ENCODE measurements around the gene ISG15. TPM values are rescaled to one million over a fixed set of nuclear protein-coding genes. Genes with fewer than 3 reads are reported as not detected.
A peak's percentile ranks its signal among the peaks of the same experiment; 100 is the strongest.

The ISG15 gene
- total and polyA plus RNA-seq, 7 donors, result 49.4 to 357 (median 78.7) TPM

GRCh38 chr1:1031659-1032235, 18.4 kb downstream of the ISG15 start:
- no peaks in the 10 kb centered on the region for H3K36me3 ChIP-seq
- no peaks in the 10 kb centered on the region for H3K9me3 ChIP-seq
- peaks cover 0 to 24% (median 21%) of the 10 kb centered on the region in 4 donors for H3K4me1 ChIP-seq
- TF ChIP-seq POLR2AphosphoS5 (IDR thresholded peaks at IDR 0.05), result no peak
- TF ChIP-seq EP300 (IDR thresholded peaks at IDR 0.05), result no peak
- TF ChIP-seq POLR2A (IDR thresholded peaks at IDR 0.05), result no peak
- no peak for TF ChIP-seq CTCF (IDR thresholded peaks at IDR 0.05)
- H3K4me3 ChIP-seq, result no peak overlapping the region
- no peak overlapping the region for H3K27ac ChIP-seq
- 81 to 88% methylated on average over 11 of the region's 11 CpGs for WGBS, 2 donors
- H3K27me3 ChIP-seq, result peaks cover 25 to 51% (median 28%) of the 10 kb centered on the region in 3 donors
- intact Hi-C loops (cut with DNase I), result loop anchor here (2.0 kb wide), 1 partner anchor 27 kb away; no protein-coding TSS in a partner anchor
- no peak for DNase-seq

GRCh38 chr1:1032424-1032823, 19.1 kb downstream of the ISG15 start:
- Histone ChIP-seq H3K4me3 (peak overlapping the region in 2 of 4 donors; percentile 54 to 55), H3K36me3 (no peaks in the 10 kb centered on the region), H3K9me3 (no peaks in the 10 kb centered on the region), H3K27ac (no peak overlapping the region), H3K27me3 (peaks cover 25 to 56% (median 28%) of the 10 kb centered on the region in 3 donors), H3K4me1 (peaks cover 0 to 24% (median 21%) of the 10 kb centered on the region in 4 donors)
- TF ChIP-seq EP300 (IDR thresholded peaks at IDR 0.05) (no peak), POLR2AphosphoS5 (IDR thresholded peaks at IDR 0.05) (no peak), CTCF (IDR thresholded peaks at IDR 0.05) (no peak), POLR2A (IDR thresholded peaks at IDR 0.05) (no peak)
- WGBS, 2 donors, result 10 to 33% methylated on average over 16 of the region's 16 CpGs
- intact Hi-C loops (cut with DNase I), result loop anchor here (2.0 kb wide), 1 partner anchor 26 kb away; no protein-coding TSS in a partner anchor
- DNase-seq, result no peak

GRCh38 chr1:1033009-1033587, 19.8 kb downstream of the ISG15 start:
- DNase-seq, result peak; percentile 88
- H3K4me1 ChIP-seq, result peaks cover 0 to 24% (median 21%) of the 10 kb centered on the region in 4 donors
- H3K27me3 ChIP-seq, result peaks cover 25 to 56% (median 28%) of the 10 kb centered on the region in 3 donors
- H3K9me3 ChIP-seq, result no peaks in the 10 kb centered on the region
- H3K36me3 ChIP-seq, result no peaks in the 10 kb centered on the region
- peak overlapping the region in 3 of 4 donors; percentile 35 to 55 (median 54) for H3K4me3 ChIP-seq
- TF ChIP-seq CTCF (IDR thresholded peaks at IDR 0.05) (peak in 3 of 4 experiments; percentile 51 to 72 (median 53)), EP300 (IDR thresholded peaks at IDR 0.05) (no peak), POLR2A (IDR thresholded peaks at IDR 0.05) (no peak), POLR2AphosphoS5 (IDR thresholded peaks at IDR 0.05) (peak in 1 of 4 donors; percentile 20)
- intact Hi-C loops (cut with DNase I), result loop anchor here (1.0 to 2.0 kb wide), 2 partner anchors 26 to 31 kb away; no protein-coding TSS in a partner anchor
- 3 to 4% methylated on average over 73 of the region's 73 CpGs for WGBS, 2 donors
- no peak overlapping the region for H3K27ac ChIP-seq

GRCh38 chr1:1033731-1034438, 20.6 kb downstream of the ISG15 start:
- no peak for DNase-seq
- no peak for TF ChIP-seq POLR2A (IDR thresholded peaks at IDR 0.05)
- no peak for TF ChIP-seq POLR2AphosphoS5 (IDR thresholded peaks at IDR 0.05)
- TF ChIP-seq EP300 (IDR thresholded peaks at IDR 0.05), result no peak
- no peak for TF ChIP-seq CTCF (IDR thresholded peaks at IDR 0.05)
- Histone ChIP-seq H3K27ac (no peak overlapping the region), H3K36me3 (no peaks in the 10 kb centered on the region), H3K27me3 (peaks cover 25 to 63% (median 28%) of the 10 kb centered on the region in 3 donors), H3K9me3 (no peaks in the 10 kb centered on the region), H3K4me1 (peaks cover 0 to 25% (median 21%) of the 10 kb centered on the region in 4 donors), H3K4me3 (peak overlapping the region in 3 of 4 donors; percentile 35 to 55 (median 54))
- WGBS, 2 donors, result 9 to 21% methylated on average over 71 of the region's 71 CpGs
- intact Hi-C loops (cut with DNase I), result loop anchor here (1.0 to 2.0 kb wide), 2 partner anchors 25 to 30 kb away; no protein-coding TSS in a partner anchor
